Ectodermal cell (in vitro differentiated cells): ENCODE data around the gene CXCR2. TPM values are rescaled to one million over a fixed set of nuclear protein-coding genes. Genes with fewer than 3 reads are reported as not detected.

ENCODE experiments used
- H3K27ac ChIP-seq: 2 replicates; pipeline ENCODE4 v1.7.0; 2013; ENCODE audit warnings: mild to moderate bottlenecking, low read depth, low read length; ENCODE audit not compliant: insufficient read depth, poor library complexity, severe bottlenecking
- H3K27me3 ChIP-seq: 2 replicates; pipeline ENCODE4 v1.7.0; 2013; ENCODE audit warnings: mild to moderate bottlenecking, low read length; ENCODE audit not compliant: insufficient read depth, control insufficient read depth, poor library complexity, severe bottlenecking
- H3K36me3 ChIP-seq: one replicate; pipeline ENCODE4 v1.7.0; 2013; ENCODE audit warnings: low read length; ENCODE audit not compliant: control insufficient read depth, insufficient read depth
- H3K4me1 ChIP-seq: one replicate; pipeline ENCODE4 v1.7.0; 2013; ENCODE audit warnings: low read length; ENCODE audit not compliant: control insufficient read depth, insufficient read depth
- H3K4me3 ChIP-seq: 2 replicates; pipeline ENCODE4 v1.7.0; 2013; ENCODE audit warnings: low read depth, low read length, control low read depth; ENCODE audit not compliant: insufficient read depth
- H3K9me3 ChIP-seq: 2 replicates; pipeline ENCODE4 v1.7.0; 2013; ENCODE audit warnings: mild to moderate bottlenecking, low read length, moderate library complexity; ENCODE audit not compliant: control insufficient read depth
- WGBS, 2 experiments: methylation state at CpG; one replicate each; pipeline ENCODE4 v1.1.7; 2013; ENCODE audit warnings: missing lambda C conversion rate in 2 of 2; 5-methylcytosine and 5-hydroxymethylcytosine counted together
- polyA plus RNA-seq, 4 experiments: library from polyadenylated mRNA; stranded (reverse); fragments of 50-300 nt; gene quantifications; one replicate each; pipeline ENCODE4 v1.2.3, GENCODE V29; 2013

Gene CXCR2
- polyA plus RNA-seq (2013, experiment 1 of 4): not detected
- polyA plus RNA-seq (2013, experiment 2 of 4): not detected
- not detected for polyA plus RNA-seq (2013, experiment 3 of 4)
- polyA plus RNA-seq (2013, experiment 4 of 4): not detected

GRCh38 chr2:218125626-218126080, at the start of gene CXCR2:
Gene CXCR2 (plus strand): TSS chr2:218126028. CDS start chr2:218134802, 8,774 bp downstream.
- Histone ChIP-seq H3K27ac (no peak within 1 kb of the TSS), H3K27me3 (no peaks in the 10 kb centered on the region), H3K9me3 (no peaks in the 10 kb centered on the region), H3K4me3 (no peak within 1 kb of the TSS), H3K4me1 (no peaks in the 10 kb centered on the region), H3K36me3 (no peaks in the 10 kb centered on the region)
- 86 to 87% methylated on average over 8 of the region's 8 CpGs for WGBS, 2 experiments

GRCh38 chr2:218077464-218078216, 48.2 kb upstream of the CXCR2 start:
- no peaks in the 10 kb centered on the region for H3K36me3 ChIP-seq
- H3K4me1 ChIP-seq: no peaks in the 10 kb centered on the region
- WGBS, 2 experiments: 87 to 89% methylated on average over 9 of the region's 9 CpGs
- H3K9me3 ChIP-seq: no peaks in the 10 kb centered on the region
- no peak overlapping the region for H3K27ac ChIP-seq
- no peak overlapping the region for H3K4me3 ChIP-seq
- no peaks in the 10 kb centered on the region for H3K27me3 ChIP-seq

- no peaks in the 10 kb centered on the region for H3K9me3 ChIP-seq
- H3K27ac ChIP-seq: no peak overlapping the region
- WGBS, 2 experiments: 83% methylated on average over 15 of the region's 15 CpGs
- H3K4me3 ChIP-seq: no peak overlapping the region
- no peaks in the 10 kb centered on the region for H3K36me3 ChIP-seq
- H3K27me3 ChIP-seq: no peaks in the 10 kb centered on the region
- no peaks in the 10 kb centered on the region for H3K4me1 ChIP-seq
These were observed 45.6 kb upstream of the CXCR2 start for GRCh38 chr2:218079943-218080913.

- H3K9me3 ChIP-seq: no peaks in the 10 kb centered on the region
- H3K36me3 ChIP-seq: no peaks in the 10 kb centered on the region
- 86 to 87% methylated on average over 2 of the region's 2 CpGs for WGBS, 2 experiments
These were observed 44.8 kb upstream of the CXCR2 start for GRCh38 chr2:218081063-218081462.

GRCh38 chr2:218081695-218082094, 44.1 kb upstream of the CXCR2 start:
- Histone ChIP-seq H3K27ac (no peak overlapping the region), H3K9me3 (no peaks in the 10 kb centered on the region), H3K27me3 (no peaks in the 10 kb centered on the region), H3K4me1 (no peaks in the 10 kb centered on the region), H3K36me3 (no peaks in the 10 kb centered on the region), H3K4me3 (no peak overlapping the region)
- WGBS, 2 experiments: 81 to 84% methylated on average over 7 of the region's 7 CpGs

More at GRCh38 chr2:218081063-218081462, 44.8 kb upstream of the CXCR2 start:
- Histone ChIP-seq H3K27me3 (no peaks in the 10 kb centered on the region), H3K4me3 (no peak overlapping the region), H3K27ac (no peak overlapping the region), H3K4me1 (no peaks in the 10 kb centered on the region)

- no peaks in the 10 kb centered on the region for H3K4me1 ChIP-seq
- WGBS, 2 experiments: 85 to 88% methylated on average over 14 of the region's 14 CpGs
- no peaks in the 10 kb centered on the region for H3K9me3 ChIP-seq
- H3K4me3 ChIP-seq: no peak overlapping the region
- H3K36me3 ChIP-seq: no peaks in the 10 kb centered on the region
- H3K27me3 ChIP-seq: no peaks in the 10 kb centered on the region
- no peak overlapping the region for H3K27ac ChIP-seq
These were observed 43.1 kb upstream of the CXCR2 start for GRCh38 chr2:218082586-218083351.

GRCh38 chr2:218083352-218083676, 42.5 kb upstream of the CXCR2 start:
- Histone ChIP-seq H3K27ac (no peak overlapping the region), H3K4me3 (no peak overlapping the region), H3K9me3 (no peaks in the 10 kb centered on the region), H3K4me1 (no peaks in the 10 kb centered on the region), H3K27me3 (no peaks in the 10 kb centered on the region), H3K36me3 (no peaks in the 10 kb centered on the region)
- WGBS, 2 experiments: 86 to 97% methylated on average over 3 of the region's 3 CpGs

- no peaks in the 10 kb centered on the region for H3K9me3 ChIP-seq
- no peaks in the 10 kb centered on the region for H3K27me3 ChIP-seq
- H3K4me1 ChIP-seq: no peaks in the 10 kb centered on the region
- no peak overlapping the region for H3K4me3 ChIP-seq
- no peaks in the 10 kb centered on the region for H3K36me3 ChIP-seq
- no peak overlapping the region for H3K27ac ChIP-seq
These were observed 39.4 kb upstream of the CXCR2 start for GRCh38 chr2:218086478-218086877.

- no peak overlapping the region for H3K27ac ChIP-seq
- 89 to 90% methylated on average over 8 of the region's 8 CpGs for WGBS, 2 experiments
- no peaks in the 10 kb centered on the region for H3K4me1 ChIP-seq
- no peaks in the 10 kb centered on the region for H3K36me3 ChIP-seq
- peaks cover 6% of the 10 kb centered on the region for H3K27me3 ChIP-seq
- no peak overlapping the region for H3K4me3 ChIP-seq
- no peaks in the 10 kb centered on the region for H3K9me3 ChIP-seq
These were observed 36.6 kb upstream of the CXCR2 start for GRCh38 chr2:218089259-218089658.
